Measurements from ENCODE around the gene ATF6B.
A peak's percentile ranks its signal among the peaks of the same experiment; 100 is the strongest.
"Not testable (repeated sequence)": the region's sequence is repeated elsewhere in the genome, so short reads cannot be mapped to it uniquely, and the experiment has no call there.

ATF6B gene

GRCh38 chr6:32153564-32154513 is 25.8 kb upstream of the ATF6B start, which contains the start of gene PPT2:
PPT2 (plus strand) TSS chr6:32154141; CDS start chr6:32154595, 454 bp downstream.
- DNase-seq = peak; percentile 96

DNA sequence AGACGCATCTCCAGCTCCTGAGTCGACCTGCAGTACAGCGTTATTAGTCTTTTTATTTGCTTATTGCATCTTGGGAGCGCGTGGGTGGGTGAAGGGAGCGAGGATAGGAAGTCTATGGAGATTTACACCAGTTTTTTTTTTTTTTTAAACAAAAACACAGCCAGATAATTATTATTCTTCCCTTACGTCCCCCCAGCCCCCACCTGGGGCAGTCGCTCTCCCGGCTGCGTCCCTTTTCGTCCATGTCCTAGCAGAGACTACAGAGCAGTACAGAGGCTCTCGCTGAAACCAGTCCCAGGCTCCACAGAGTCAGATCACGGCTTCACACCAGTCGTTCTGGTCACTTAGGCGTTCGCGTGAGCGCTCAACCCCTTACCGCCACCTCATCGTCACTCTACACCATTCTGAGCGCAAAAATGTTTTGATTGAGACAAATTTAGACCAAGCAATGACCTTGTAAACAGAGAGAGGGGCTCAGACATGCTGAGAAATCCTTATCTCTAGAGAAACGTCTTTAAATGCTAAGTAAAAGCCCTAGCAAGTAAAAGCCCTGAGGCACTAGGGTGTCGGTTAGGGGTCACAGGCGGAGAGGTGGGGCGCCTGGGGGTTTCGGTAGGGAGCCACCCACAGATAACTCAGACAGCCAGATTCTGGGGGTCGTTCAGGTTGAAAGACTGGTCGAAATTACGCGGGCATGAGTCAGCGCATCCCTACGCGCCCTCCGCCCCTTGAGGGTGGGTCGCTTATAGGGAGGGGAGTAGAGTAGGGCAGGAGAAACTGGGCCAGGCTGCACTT is 24.9 kb upstream of the ATF6B start:
- DNase-seq = peak; percentile 85

DNA sequence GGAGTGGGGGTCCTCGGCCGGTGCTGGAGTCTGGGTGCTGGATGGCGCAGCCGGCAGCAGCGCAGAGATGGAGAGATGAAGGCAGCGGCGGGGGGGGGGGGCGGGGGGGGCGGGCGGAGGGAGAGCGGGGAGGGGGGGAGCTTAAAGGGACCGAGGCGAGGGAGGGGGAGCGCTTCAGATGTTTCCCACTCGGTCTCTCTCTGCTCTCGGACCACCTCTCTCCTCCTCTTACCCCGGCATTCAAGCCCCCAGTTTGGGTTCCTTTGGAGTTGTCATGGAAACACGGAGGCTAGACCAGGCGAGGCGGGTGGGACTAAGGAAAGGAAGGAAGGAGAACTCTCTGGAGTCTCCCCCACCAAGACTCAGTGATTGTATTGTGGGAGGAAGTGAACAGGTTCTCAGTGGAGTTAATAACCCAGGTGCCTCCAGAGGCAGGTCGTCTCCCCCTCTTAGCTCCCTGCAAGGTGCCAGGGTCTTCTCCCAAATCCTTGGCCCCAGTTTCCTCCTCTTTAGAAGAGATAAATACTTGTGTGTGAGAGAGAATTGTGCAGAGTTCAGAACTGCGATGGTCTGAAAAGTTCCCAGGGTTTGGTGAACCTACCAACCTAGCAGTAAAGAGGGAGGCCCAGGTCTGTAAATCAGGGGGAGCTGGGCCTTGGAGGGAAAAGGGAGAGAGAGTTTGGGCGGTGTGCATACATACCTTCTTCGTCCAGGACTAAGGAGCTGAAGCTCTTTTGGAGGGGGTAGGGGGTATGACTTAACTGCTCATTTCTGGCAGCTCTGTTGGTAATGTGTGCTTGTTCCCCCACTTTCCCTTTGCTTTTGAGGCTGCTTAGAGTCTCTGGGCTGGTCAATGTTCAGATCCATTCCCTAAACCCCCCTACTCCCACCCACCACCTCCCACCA is 24.1 kb upstream of the ATF6B start, which contains the start of gene PRRT1:
TSS of gene PRRT1 (minus strand) at position 77 of the 906 bp plus-strand sequence. CDS start 112 bp downstream, outside the sequence.
- peak; percentile 75 for DNase-seq

GRCh38 chr6:32151181-32151862 is 23.3 kb upstream of the ATF6B start:
- DNase-seq = peak; percentile 94

- DNase-seq = no peak
Observed at GRCh38 chr6:32149932-32150870, 22.2 kb upstream of the ATF6B start.

DNA sequence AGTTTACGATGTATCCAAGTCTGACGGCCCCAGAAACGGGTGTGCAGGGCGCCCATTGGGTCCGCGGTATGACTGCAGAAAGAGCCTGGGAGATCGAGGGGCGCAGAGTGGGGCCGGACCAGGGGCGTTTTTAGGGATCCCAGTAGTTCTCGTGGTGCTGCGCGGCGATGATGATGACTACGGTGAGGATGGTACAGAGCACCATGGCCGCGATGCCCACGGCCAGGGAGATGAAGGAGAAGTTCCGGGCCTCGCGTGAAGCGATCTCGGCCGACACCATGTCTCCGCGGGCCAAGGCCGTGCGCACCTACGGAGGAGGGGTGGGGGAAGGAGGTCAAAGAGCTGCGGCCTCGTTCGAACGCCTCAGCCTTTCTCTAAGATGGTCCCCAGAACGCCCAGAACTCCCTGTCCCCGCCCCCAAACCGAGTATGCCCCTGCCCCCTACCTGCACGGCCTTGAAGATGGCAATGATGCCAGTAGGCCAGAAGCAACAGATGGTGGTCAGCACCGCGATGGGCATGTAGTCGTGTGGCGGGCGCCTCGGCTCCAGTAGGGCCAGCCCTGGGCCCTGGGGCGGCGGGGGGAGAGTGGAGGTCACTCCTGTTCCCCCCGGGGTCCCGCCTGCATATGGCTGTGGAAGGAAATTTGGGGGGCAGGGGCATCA is 21.2 kb upstream of the ATF6B start:
- no peak for DNase-seq

DNA sequence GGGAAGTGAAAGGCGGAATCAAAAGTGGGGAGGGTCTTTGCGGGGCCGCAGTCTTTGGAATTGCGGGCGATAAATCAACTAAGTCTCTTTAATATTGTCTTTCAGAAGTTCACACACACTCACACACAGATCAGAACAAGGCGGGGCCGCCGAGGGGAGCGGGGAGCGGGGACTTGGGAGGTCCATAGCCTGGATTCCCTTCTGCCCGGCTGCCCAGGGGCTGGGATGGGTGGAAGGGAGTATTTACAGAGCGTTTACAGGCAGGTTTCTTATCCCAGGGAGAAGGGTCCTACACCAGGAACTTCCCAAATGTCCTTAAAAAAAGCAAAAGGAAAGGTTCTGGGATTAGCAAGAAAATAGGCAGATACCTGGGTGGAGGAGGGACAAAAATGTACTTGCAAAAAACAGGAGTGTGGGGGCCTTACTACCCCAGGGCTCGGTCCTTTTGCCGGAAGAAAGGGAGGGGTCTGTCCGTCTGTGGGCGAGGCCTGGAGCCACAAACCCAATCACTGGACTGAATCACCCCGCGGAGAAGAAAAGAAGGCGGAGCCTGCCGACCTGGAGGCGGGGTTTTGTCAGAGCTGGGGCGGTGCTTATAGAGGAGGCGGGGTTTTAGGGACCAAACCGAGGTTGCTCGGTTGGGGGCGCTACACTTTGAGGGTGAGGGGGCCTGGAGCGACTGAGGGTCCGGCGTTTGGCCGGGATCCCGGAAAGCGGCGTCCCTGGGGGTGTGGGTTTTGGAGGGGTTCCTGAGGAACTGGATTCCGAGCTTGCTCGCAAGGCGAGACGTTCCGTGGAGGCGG is 20.4 kb upstream of the ATF6B start:
- DNase-seq = no peak

DNA sequence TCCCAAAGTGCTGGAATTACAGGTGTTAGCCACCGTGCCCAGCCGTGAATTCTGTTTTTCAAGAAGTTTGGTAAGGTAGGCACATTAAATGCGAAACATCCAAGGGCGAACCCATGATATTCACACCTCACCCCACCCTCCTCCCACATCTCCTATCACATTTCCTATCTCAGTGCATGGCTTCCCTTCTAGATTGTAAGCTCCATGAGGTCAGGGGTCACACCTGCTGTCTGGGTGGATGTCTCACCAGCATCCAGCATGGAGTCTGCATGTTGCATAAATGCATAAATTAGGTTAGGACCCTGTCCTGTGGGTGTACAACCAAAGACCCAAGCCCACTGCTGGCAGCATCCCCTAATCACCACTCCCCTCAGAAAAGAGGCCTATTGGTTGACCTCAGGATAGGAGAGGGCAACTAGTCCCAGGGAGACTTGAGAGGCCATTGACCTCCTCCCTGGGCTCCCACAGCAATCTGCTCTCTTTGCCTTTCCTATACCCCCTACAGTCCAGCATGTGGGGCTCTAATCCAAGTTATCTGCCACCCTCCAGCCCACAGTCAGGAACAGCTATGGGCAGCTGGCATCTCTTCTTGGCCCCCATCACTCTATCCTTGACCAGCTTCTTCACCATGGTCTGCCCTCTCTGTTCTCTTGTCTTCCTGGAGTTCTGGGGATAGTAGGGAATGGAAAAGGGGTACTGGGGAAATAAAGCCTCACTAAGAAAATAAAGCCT is 19.5 kb upstream of the ATF6B start:
- DNase-seq = no peak

GRCh38 chr6:32146687-32147086 is 18.6 kb upstream of the ATF6B start:
- DNase-seq = no peak

GRCh38 chr6:32146287-32146686 is 18.2 kb upstream of the ATF6B start:
- DNase-seq = no peak

GRCh38 chr6:32144238-32144637 is 16.2 kb upstream of the ATF6B start:
- DNase-seq = not testable (repeated sequence)

DNA sequence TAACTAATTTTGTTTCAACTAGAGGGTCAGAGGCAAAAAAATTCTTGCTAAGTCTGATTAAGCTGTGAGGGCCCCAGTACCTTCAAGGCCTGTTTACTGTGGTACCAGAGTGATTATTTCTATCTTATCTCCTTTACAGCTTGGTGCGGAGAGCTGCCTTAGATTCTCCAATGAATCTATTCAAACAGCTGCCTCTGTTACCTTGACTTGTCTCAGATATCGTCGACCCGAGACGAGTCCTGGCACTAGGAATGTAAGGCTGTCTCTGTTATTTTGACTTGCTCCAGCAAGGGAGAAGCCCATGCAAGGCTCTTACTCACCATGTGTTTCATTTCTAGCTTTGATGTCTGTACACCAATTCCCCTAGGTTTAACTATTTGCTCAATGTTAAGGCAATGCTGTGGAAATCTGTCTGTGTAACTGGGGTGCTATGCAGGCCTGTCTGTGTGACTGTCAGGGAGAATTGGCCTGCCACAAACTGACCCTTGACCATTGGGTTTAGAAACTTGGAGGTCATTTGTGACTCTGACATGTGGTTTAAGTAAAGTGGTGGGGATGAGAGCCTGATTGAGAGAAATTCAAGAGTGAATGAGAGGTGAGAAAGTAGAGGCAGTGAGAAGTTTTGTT is 12.5 kb upstream of the ATF6B start:
- no peak for DNase-seq

DNA sequence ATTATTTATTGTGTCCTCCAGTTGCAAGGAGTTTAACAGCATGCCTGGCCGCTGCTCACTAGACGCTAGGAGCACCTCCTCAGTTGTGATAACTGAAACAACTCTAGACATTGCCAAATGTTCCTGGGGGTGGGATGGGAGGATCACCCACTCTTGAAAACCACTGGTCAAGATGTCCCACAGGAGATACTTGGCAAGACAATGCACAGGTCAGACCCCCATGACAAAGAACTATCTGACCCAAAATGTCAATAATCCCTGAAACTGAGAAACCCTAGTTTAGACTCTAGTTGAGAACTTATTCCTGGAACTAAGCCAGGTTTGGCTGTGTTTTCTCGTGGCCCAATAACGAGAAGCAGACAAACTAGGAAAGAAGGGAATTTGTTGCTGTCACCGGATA is 11.5 kb upstream of the ATF6B start:
- no peak for DNase-seq

GRCh38 chr6:32137454-32137853 is 9.4 kb upstream of the ATF6B start:
- DNase-seq = no peak

DNA sequence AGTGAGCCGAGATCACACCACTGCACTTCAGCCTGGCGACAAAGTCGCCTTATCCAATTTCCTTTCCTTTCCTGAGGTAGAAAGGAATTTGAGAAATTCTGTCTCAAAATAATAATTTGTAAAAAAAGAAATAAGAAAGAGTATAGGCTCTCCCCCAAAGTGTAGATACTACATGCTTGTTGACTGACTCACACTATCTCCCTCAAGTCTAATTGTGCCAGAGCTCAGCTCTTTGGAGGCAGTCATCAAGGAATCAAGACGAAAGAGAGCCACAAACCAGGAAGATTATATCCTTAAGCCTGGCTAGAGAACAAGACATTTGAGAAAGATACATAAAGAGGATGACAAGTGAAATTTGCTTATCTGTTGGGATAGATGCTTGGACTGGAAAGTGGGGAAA is 5.7 kb upstream of the ATF6B start:
- DNase-seq = no peak

DNA sequence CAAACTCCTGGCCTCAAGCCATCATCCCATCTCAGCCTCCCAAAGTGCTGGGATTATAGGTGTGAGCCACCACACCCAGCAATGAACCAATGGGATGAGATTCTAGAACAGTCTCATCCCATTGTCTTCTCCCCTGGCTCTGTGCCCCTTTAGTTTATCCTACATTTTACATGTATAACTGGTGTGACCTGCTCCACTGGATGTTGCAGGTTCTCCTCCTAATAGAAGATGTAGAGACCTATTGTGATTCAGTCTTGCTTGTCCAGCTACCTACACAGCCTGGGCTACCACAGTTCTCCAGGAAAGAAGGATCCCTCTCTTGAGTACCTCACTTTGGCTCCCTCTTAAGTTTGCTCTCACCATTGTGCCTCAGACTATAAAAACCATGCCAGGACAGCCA is 4.1 kb upstream of the ATF6B start:
- DNase-seq = no peak

- no peak for DNase-seq
Observed at GRCh38 chr6:32131439-32131948, 3.4 kb upstream of the ATF6B start.
